LNCAP (cell line): ENCODE data around the gene TXK.

Experiments
- CTCF ChIP-seq: fragments of 450-650 bp; IDR thresholded peaks from 2 replicates; pipeline ENCODE4 v1.5.1; 2017; ENCODE audit warnings: mild to moderate bottlenecking

TXK gene

GRCh38 chr4:48067536-48067935, 66.5 kb downstream of the TXK start:
- TF ChIP-seq CTCF, result no peak

GRCh38 chr4:48065587-48066052, 68.4 kb downstream of the TXK start:
- TF ChIP-seq CTCF, result no peak

GRCh38 chr4:48064349-48064748, 69.7 kb downstream of the TXK start:
- TF ChIP-seq CTCF, result no peak

GRCh38 chr4:48058617-48059530, 75.2 kb downstream of the TXK start:
- TF ChIP-seq CTCF, result no peak

- no peak for TF ChIP-seq CTCF
These were observed 83.0 kb downstream of the TXK start for GRCh38 chr4:48051078-48051477.

GRCh38 chr4:48049483-48049882, 84.6 kb downstream of the TXK start:
- TF ChIP-seq CTCF, result no peak

GRCh38 chr4:48047896-48048295, 86.2 kb downstream of the TXK start:
- no peak for TF ChIP-seq CTCF
